Measurements from ENCODE around the gene SMOC1.

Gene SMOC1

DNA sequence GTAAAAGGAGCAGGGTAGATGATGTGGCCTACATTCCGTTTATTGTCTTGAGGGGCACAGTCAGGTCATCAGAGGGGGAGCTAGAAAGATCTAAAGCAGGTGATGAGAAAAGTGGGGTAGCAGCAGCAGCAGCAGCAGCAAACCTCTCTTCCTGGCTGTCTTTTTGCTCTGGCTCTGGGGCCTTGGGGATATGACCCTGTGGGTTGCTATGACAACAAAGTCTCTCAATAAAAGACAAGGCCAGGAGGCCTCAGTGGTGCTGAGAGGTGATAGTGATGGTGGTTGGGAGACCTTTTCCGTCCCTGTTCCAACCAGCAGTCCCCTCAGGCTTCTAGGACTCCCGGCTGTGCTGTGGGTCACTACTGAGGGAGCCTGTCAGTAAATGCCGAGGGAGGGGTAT, 170.9 kb downstream of the SMOC1 start:
- DNase-seq: no peak

DNA sequence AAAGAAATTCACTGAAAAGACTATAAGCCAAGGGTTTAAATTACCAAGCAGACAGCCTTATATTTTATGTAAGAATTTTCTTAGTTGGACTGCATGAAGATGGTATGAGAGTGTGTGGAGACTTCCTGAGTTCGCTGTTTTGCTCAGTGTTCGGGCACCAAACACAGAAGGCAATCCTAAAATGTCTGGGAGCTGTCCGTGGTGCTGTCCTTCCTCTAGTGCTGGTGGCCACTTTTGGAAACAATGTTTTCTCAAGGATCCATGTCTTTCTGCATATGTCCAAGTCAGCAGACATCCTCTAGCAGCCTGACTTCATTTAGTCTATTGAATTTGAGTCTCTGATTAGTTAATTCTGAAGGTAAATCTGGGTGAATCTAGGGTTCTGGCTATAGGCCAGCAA, 173.8 kb downstream of the SMOC1 start:
- peak; percentile 28 for DNase-seq

DNA sequence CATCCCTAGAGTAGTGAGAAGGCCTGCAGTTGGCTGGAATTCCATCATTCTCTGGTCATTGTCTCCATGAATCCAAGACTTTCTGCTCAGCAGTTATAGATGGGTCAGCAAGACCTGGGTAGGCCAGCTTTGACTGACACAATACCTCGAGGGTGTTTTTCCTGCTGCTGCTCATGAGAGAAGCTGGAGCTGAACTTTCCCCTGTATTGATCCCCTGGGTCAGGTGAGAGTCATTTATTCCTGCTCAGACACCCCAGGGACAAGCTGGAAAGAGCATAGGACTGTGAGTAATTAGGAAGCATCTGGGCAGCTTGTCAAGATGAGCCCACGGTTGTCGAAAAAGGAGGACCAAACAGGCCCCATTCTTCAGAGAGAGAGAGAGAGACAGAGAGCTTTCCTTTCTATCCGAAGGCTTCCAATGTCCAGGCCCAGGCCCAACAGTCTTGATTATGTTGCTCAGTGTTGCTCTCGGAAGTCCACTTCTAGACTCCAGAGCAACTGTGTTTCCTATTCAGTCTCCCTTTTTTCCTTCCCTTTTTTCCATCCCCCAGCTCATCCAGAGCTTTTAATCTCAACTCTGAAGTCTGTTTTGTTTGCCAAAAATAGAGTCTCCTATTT, 178.4 kb downstream of the SMOC1 start:
- no peak for DNase-seq

DNA sequence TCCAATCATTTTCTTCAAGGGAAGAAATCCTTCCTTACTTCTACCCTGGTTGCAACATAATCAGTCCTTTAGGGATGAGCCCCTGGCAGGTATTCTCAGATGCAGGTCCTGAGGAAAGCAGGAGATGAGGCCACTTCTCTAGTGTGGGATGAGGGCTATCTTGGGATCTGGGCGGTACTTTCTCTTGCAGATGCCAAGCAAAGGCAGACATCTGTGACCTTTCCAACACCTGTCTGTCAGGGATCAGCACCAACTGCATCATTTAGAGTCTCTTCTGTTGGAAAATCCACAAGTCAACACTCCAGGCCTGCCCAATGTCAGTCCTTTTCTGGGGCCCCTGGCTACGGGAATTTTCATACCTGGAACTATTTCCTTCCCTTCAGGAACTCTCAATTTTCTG, 180.3 kb downstream of the SMOC1 start:
- DNase-seq: no peak

DNA sequence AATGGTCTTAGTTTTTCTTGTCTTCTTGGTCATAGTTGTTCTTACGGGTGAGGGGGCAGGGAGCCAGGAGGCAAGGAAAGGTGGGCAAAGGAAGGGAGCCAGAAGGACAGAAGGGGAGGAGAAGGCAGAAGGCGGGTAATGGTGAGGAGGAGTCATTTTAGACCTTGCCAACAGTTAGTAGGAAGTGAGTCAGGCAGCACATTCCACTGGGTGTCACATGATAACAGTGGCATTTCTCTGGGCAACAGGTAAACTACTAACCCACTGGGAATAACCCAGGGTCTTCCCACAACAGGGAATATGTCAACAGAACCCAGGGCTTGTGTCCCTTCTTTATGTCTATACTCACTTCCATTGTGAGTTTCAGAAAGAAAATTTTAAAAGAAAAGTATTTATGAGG, 181.9 kb downstream of the SMOC1 start:
- no peak for DNase-seq

DNA sequence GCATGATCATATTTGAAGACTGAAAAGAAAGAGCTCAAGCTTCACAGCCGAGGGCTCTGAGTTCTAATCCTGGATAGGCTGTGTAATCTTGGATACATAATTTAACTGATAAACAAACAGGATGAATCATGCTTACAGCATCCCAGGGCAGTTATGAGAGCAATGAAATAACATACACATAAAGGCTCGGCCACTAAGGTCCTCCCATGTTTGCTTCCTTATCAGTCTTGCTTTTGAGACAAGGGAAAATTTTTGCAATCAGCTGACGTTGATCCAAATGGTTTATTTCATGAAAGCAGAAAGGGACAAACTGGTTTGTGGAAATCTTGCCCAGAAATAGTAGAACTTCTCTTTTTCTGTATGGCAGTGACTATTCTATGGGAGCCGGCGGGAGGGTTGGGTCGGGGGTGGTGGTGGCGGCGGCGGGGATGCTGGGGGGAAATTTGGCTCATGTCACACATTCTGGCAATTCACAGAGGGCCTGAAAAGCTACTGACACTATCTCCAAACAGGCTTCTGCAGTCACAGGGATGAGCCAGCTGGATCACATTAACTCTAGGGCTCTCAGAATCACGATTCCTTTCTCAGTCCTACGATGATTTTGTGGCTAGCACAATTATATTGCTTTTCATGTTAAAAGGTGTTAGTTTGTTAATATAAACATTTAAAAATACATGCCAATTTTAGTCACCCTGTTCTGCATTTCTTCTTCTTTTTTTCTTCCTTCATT, 185.1 kb downstream of the SMOC1 start:
- DNase-seq: no peak

DNA sequence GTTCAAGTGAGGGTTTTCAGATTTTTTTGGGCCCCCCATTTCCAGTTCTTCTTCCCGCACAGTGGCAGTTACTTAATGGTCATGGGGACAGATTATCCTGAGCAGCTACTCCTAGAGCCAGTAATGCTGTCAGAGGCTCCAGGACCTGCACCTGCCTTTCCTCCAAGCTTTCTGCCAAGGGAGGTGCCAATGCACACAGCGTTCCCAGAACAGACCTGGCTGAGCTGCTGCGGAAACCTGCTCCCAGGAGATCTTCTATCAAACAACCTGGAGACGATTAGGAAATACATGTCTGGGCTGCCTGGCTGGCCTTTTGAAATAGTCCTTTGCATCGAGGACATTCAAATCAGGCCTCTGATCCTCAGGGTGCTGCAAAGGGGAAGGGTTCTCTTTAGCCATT, 188.6 kb downstream of the SMOC1 start:
- no peak for DNase-seq

DNA sequence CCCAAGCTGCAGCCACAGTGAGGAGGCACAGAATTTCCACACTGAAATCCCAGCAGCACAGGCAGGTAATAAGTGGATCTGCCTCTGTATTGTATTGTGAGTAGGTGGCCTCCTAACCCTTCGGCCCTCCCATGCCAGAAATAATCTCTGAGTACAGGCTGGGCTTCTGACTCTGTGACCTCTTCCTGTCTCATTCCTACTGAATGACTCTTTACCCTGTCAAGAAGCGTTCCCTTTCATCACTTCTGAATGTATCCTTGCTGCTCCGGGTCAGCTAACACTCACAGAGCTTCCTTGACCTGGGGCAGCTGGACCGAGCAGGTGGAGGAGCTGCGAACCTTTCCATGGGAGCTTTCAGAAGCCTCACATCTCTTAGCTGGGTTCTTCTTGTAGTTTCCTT, 190.0 kb downstream of the SMOC1 start:
- DNase-seq: no peak

DNA sequence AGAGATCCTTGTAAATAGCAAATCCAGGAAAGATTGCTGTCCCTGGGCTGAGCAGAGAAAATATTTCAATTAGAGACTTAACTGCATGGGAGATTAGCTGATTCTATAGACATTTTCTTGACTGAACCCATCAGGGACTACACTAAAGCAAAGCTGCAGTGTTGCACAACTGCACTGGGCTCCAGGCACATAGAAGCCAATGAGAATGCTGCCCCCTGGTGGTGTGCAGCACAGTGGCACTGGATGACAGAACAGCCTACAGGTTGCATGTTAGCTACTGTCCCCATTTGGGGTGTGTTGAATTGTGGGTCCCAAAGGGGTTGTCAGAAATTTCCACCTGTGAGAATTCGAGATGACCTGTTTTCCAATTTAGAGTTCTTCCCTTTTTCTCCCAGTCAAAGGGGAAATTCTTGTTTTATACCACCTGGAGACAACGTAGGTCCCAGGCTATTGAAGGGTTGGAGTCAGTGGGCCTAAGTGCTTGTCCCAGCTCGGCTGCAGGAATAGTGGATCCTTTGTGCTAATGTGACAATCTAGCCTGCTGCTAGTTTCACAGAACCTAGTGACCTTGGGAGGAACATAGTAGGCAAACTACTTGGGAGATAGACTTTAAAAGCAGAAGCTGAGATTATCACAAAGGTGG, 194.8 kb downstream of the SMOC1 start:
- peak; percentile 73 for DNase-seq

DNA sequence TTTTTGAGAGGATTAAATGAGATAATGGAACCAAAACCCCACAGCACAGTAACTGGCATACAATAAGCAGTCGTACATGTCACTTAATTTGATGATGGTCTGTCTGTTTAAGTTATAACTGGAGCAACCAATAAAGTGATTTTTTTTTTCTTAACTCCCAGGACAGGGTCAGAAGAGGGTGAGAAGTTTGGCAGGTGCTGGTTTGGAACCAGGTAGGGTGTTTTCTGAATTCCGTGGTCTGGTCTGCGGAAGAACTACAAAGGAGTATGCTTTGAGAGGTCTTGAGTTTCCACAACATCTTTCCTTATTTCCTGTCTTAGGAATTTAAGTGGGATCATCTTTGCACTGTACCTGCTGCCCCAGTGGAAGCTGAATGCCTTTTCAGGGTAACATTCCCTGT, 197.8 kb downstream of the SMOC1 start:
- DNase-seq: no peak

DNA sequence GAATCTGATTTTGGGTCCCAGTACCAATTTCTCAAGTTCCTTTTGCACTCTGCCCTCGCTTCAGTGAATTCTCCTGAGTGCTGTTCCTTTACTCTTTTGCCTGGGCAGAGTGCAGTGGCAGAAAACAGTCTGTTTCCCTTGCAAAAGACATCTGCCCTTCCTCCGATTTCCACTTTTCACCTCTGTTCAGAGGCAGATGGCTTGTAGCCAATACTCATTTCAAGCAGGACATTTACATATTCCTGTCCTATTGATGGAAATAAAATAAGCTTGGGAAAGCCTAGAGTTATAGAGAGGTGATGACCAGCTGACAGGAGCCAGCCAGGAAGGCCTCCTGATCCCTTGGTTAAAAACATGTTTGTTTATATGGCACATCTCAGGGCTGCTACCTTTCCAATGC, 198.5 kb downstream of the SMOC1 start:
- DNase-seq: no peak

DNA sequence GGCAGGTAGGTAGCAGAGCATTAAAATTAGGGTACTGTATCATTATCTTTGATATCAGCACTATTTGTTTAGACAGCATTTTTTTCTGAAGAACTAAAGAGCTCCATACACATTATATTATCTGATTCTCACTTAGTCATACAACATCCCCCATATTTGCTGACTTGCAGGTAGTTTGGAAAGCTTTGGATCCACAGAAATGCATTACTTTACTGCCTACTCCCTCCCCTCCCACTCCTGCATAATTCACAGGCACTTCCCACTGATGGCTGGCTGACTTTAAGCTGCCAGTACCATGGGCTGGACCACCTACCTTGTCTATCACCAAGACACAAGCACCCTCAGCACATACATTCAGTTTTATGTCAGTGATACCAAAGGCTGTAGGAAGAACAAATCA, 199.1 kb downstream of the SMOC1 start:
- no peak for DNase-seq

DNA sequence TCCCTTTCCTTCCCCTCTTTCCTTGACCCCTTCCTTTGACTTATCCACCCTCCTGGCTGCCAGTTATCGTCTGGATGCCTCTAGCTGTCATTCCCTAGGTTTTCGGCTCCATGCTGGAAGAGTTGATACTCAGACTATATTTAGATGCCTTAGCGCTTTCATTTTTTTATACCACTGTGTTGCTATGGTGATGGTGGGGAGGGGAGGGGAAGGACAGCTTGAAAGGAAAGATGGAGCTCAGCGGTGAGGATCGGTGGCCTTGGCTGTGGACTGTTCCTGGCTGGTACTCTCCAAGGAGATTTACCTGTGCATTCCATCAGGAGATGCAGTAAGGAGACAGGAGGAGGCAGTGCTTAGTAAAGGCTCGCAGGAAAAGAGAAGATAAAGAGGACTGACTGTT, 200.9 kb downstream of the SMOC1 start:
- no peak for DNase-seq
